OCI-LY3 (cell line): Measurements from ENCODE around the gene ATP2C2.

Experiments
- H2AFZ ChIP-seq: fragments of 200-600, 300-600 bp; shearing (Covaris generic); 2 replicates; pipeline ENCODE4 v1.6.0; 2014; ENCODE audit warnings: antibody characterized with exemption, low read depth, low read length
- H3K27ac ChIP-seq: fragments of 200-600, 300-600 bp; sonication (generic); 2 replicates; pipeline ENCODE4 v1.5.1; 2014; ENCODE audit warnings: mild to moderate bottlenecking, low read length, moderate library complexity, mixed read lengths
- H3K27me3 ChIP-seq: fragments of 200-600, 300-600 bp; sonication (generic); 2 replicates; pipeline ENCODE4 v1.6.1; 2014; ENCODE audit warnings: low read depth, low read length, mixed read lengths
- H3K36me3 ChIP-seq: fragments of 200-600, 300-600 bp; sonication (generic); replicated peaks from 2 replicates; pipeline ENCODE3; 2014; ENCODE audit warnings: low read depth, low read length, mixed read lengths
- H3K4me1 ChIP-seq: fragments of 300-600, 200-600 bp; sonication (generic); 2 replicates; pipeline ENCODE4 v1.6.1; 2014; ENCODE audit warnings: low read length, mixed read lengths
- H3K4me2 ChIP-seq: fragments of 200-600, 300-600 bp; sonication (generic); 2 replicates; pipeline ENCODE4 v1.6.1; 2014; ENCODE audit warnings: low read length, mixed read lengths
- H3K4me3 ChIP-seq: fragments of 300-600, 200-600 bp; sonication (generic); 2 replicates; pipeline ENCODE4 v1.5.1; 2014; ENCODE audit warnings: antibody characterized with exemption, mild to moderate bottlenecking, low read length, moderate library complexity
- H3K79me2 ChIP-seq: fragments of 300-600, 200-600 bp; shearing (Covaris generic); 2 replicates; pipeline ENCODE4 v1.6.1; 2014; ENCODE audit warnings: mild to moderate bottlenecking, low read length, mixed read lengths
- H3K9ac ChIP-seq: fragments of 300-600, 200-600 bp; shearing (Covaris generic); 2 replicates; pipeline ENCODE4 v1.6.0; 2014; ENCODE audit warnings: mild to moderate bottlenecking, low read length, moderate library complexity
- H3K9me3 ChIP-seq: fragments of 200-600, 300-600 bp; shearing (Covaris generic); 2 replicates; pipeline ENCODE4 v1.6.1; 2014; ENCODE audit warnings: low read length, mixed read lengths; ENCODE audit not compliant: insufficient read depth
- H4K20me1 ChIP-seq: fragments of 200-600, 300-600 bp; sonication (generic); 2 replicates; pipeline ENCODE4 v1.6.1; 2016; ENCODE audit warnings: low read length, mixed read lengths; ENCODE audit not compliant: insufficient read depth
- CTCF ChIP-seq: fragments of 200-600, 300-600 bp; sonication (generic); IDR thresholded peaks from 2 replicates; pipeline ENCODE4 v1.5.1; 2014; ENCODE audit warnings: antibody characterized with exemption, low read length, low read depth
- EZH2phosphoT487 ChIP-seq: fragments of 200-600 bp; shearing (Covaris generic); IDR thresholded peaks from 2 replicates; pipeline ENCODE4 v1.6.1; 2018; ENCODE audit warnings: antibody characterized with exemption, mixed run types, low read depth

Gene ATP2C2

GRCh38 chr16:84453061-84453752 is 84.9 kb downstream of the ATP2C2 start:
- Histone ChIP-seq H3K9me3 (no peaks in the 10 kb centered on the region), H2AFZ (no peak overlapping the region), H3K4me1 (no peaks in the 10 kb centered on the region), H4K20me1 (no peaks in the 10 kb centered on the region), H3K4me2 (no peak overlapping the region), H3K79me2 (no peaks in the 10 kb centered on the region), H3K27me3 (no peaks in the 10 kb centered on the region), H3K36me3 (no peaks in the 10 kb centered on the region), H3K4me3 (no peak overlapping the region), H3K27ac (no peak overlapping the region), H3K9ac (no peak overlapping the region)
- TF ChIP-seq EZH2phosphoT487 (no peak), CTCF (no peak)

GRCh38 chr16:84454611-84455010 is 86.3 kb downstream of the ATP2C2 start:
- H2AFZ ChIP-seq: no peak overlapping the region
- H3K4me2 ChIP-seq: no peak overlapping the region
- H3K9ac ChIP-seq: no peak overlapping the region
- H3K27me3 ChIP-seq: no peaks in the 10 kb centered on the region
- TF ChIP-seq EZH2phosphoT487 (no peak), CTCF (no peak)
- H4K20me1 ChIP-seq: no peaks in the 10 kb centered on the region
- no peak overlapping the region for H3K4me3 ChIP-seq
- no peaks in the 10 kb centered on the region for H3K4me1 ChIP-seq
- no peaks in the 10 kb centered on the region for H3K36me3 ChIP-seq
- no peaks in the 10 kb centered on the region for H3K9me3 ChIP-seq
- no peaks in the 10 kb centered on the region for H3K79me2 ChIP-seq
- no peak overlapping the region for H3K27ac ChIP-seq

GRCh38 chr16:84455031-84455430 is 86.7 kb downstream of the ATP2C2 start:
- Histone ChIP-seq H3K27ac (no peak overlapping the region), H2AFZ (no peak overlapping the region), H4K20me1 (no peaks in the 10 kb centered on the region), H3K4me2 (no peak overlapping the region), H3K36me3 (no peaks in the 10 kb centered on the region), H3K27me3 (no peaks in the 10 kb centered on the region), H3K9me3 (no peaks in the 10 kb centered on the region), H3K4me1 (no peaks in the 10 kb centered on the region), H3K9ac (no peak overlapping the region), H3K79me2 (no peaks in the 10 kb centered on the region), H3K4me3 (no peak overlapping the region)
- TF ChIP-seq EZH2phosphoT487: no peak
- no peak for TF ChIP-seq CTCF

- H3K36me3 ChIP-seq: no peaks in the 10 kb centered on the region
- no peaks in the 10 kb centered on the region for H3K79me2 ChIP-seq
- H3K27me3 ChIP-seq: no peaks in the 10 kb centered on the region
Measured at GRCh38 chr16:84458606-84459532, 90.5 kb downstream of the ATP2C2 start.

More at GRCh38 chr16:84458606-84459532, 90.5 kb downstream of the ATP2C2 start:
- no peak overlapping the region for H2AFZ ChIP-seq
- no peak overlapping the region for H3K4me3 ChIP-seq
- H3K9me3 ChIP-seq: no peaks in the 10 kb centered on the region
- H3K4me1 ChIP-seq: no peaks in the 10 kb centered on the region
- no peak overlapping the region for H3K9ac ChIP-seq
- H3K4me2 ChIP-seq: no peak overlapping the region
- no peak overlapping the region for H3K27ac ChIP-seq
- TF ChIP-seq CTCF: no peak
- TF ChIP-seq EZH2phosphoT487: no peak
- H4K20me1 ChIP-seq: no peaks in the 10 kb centered on the region
